HCT116 (cell line): Measurements from ENCODE around the gene ADGRB2. TPM values are rescaled to one million over a fixed set of nuclear protein-coding genes. Genes with fewer than 3 reads are reported as not detected.

Experiments
- ATAC-seq: fragments of 200-7000 bp; cut with Tn5 transposase; 2 replicates; pipeline ENCODE4 v1.9.1; 2020; ENCODE audit warnings: mild to moderate bottlenecking, moderate library complexity
- BruUV-seq: library from RNA; stranded (reverse); fragments of 400-500 nt; replicated peaks from 2 replicates; lab custom pipeline; 2021; lab: Mats Ljungman, UMichigan
- CTCF ChIA-PET: fragments of 300-600 bp; sonication (Branson Sonifier 250); formaldehyde crosslinking; loops from one replicate; lab custom pipeline; 2021; ENCODE audit warnings: antibody characterized with exemption; lab: Charles Lee
- POLR2A ChIA-PET: fragments of 300-600, 350-600 bp; sonication (Branson Sonifier 250); formaldehyde crosslinking; loops from one replicate; lab custom pipeline; 2021; ENCODE audit warnings: antibody characterized with exemption; lab: Charles Lee
- RAD21 ChIA-PET, 2 experiments: fragments of 300-600 bp; sonication (Branson Sonifier 250); formaldehyde crosslinking; loops; one replicate each; lab custom pipeline; 2023; ENCODE audit warnings: low total read pairs in 2 of 2; ENCODE audit not compliant: uncharacterized antibody in 2 of 2, unreplicated experiment in 2 of 2, low non-redundant PET in 1 of 2; lab: Charles Lee
- DNase-seq: peaks from one replicate; pipeline ENCODE4 v3.0.0-alpha.2; 2010; ENCODE audit warnings: low read depth, low spot score
- H2AFZ ChIP-seq: fragments of 200-600 bp; shearing (Covaris generic), sonication (generic); 2 replicates; pipeline ENCODE4 v1.6.1; 2017; ENCODE audit warnings: low read depth, mixed run types, mixed read lengths, antibody characterized with exemption, low read length; ENCODE audit not compliant: poor library complexity, severe bottlenecking
- H3K27ac ChIP-seq: 2 replicates; pipeline ENCODE4 v1.5.1; 2012; ENCODE audit warnings: low read depth, low read length
- H3K27me3 ChIP-seq: fragments of 200-600 bp; sonication (generic); 2 replicates; pipeline ENCODE4 v1.6.1; 2016; ENCODE audit warnings: mixed run types, low read length, mixed read lengths; ENCODE audit not compliant: insufficient read depth
- H3K36me3 ChIP-seq, 2 experiments: fragments of 200-500 bp in 1 of 2; fragments of 200-600 bp in 1 of 2; sonication (Bioruptor generic) in 1 of 2; sonication (generic) in 1 of 2; 2 replicates each; pipeline versions ENCODE4 v1.5.1 to v1.6.1; 2014 to 2016; ENCODE audit warnings: low read length in 2 of 2, inconsistent platforms in 1 of 2, mixed read lengths in 1 of 2, mixed run types in 1 of 2; ENCODE audit not compliant: insufficient read depth in 2 of 2, control insufficient read depth in 1 of 2
- H3K4me1 ChIP-seq, 2 experiments: fragments of 200-600 bp in 1 of 2; sonication (generic) in 1 of 2; 2 replicates each; pipeline versions ENCODE4 v1.5.1 to v1.6.1; 2012 to 2017; ENCODE audit warnings: low read length in 2 of 2, inconsistent platforms in 1 of 2, mild to moderate bottlenecking in 1 of 2, mixed read lengths in 1 of 2, mixed run types in 1 of 2, moderate library complexity in 1 of 2; ENCODE audit not compliant: insufficient read depth in 2 of 2, control insufficient read depth in 1 of 2
- H3K4me2 ChIP-seq: fragments of 200-600 bp; sonication (generic); 2 replicates; pipeline ENCODE4 v1.6.1; 2017; ENCODE audit warnings: mixed run types, low read length, mixed read lengths
- H3K4me3 ChIP-seq, 2 experiments: fragments of 200-600 bp in 1 of 2; sonication (generic) in 1 of 2; replicated peaks in 1 of 2; 2 replicates each; pipeline ENCODE4 v1.5.1; 2011 to 2016; ENCODE audit warnings: low read length in 2 of 2, control low read depth in 1 of 2, low read depth in 1 of 2, mild to moderate bottlenecking in 1 of 2, mixed read lengths in 1 of 2, mixed run types in 1 of 2
- H3K79me2 ChIP-seq: fragments of 200-600 bp; sonication (generic); 2 replicates; pipeline ENCODE4 v1.6.1; 2017; ENCODE audit warnings: mild to moderate bottlenecking, mixed run types, low read length, moderate library complexity, mixed read lengths; ENCODE audit not compliant: insufficient read depth
- H3K9ac ChIP-seq: fragments of 200-600 bp; sonication (generic); 2 replicates; pipeline ENCODE4 v1.6.1; 2016; ENCODE audit warnings: low read length, mixed read lengths
- H3K9me2 ChIP-seq: fragments of 200-600 bp; sonication (generic), shearing (Covaris generic); 2 replicates; pipeline ENCODE4 v1.6.1; 2017; ENCODE audit warnings: mixed run types, mild to moderate bottlenecking, moderate library complexity; ENCODE audit not compliant: insufficient read depth
- H3K9me3 ChIP-seq, 2 experiments: fragments of 200-500 bp in 1 of 2; fragments of 200-600 bp in 1 of 2; sonication (Bioruptor generic) in 1 of 2; sonication (generic) in 1 of 2; 2 replicates each; pipeline ENCODE4 v1.6.1; 2014 to 2017; ENCODE audit warnings: low read length in 2 of 2, mixed read lengths in 2 of 2, inconsistent platforms in 1 of 2, low read depth in 1 of 2, mild to moderate bottlenecking in 1 of 2, mixed run types in 1 of 2, moderate library complexity in 1 of 2; ENCODE audit not compliant: control insufficient read depth in 1 of 2, insufficient read depth in 1 of 2
- H4K20me1 ChIP-seq: fragments of 200-600 bp; sonication (generic), shearing (Covaris generic); 2 replicates; pipeline ENCODE4 v1.6.1; 2017; ENCODE audit warnings: mixed run types, mild to moderate bottlenecking, moderate library complexity; ENCODE audit not compliant: insufficient read depth
- CEBPB ChIP-seq: IDR thresholded peaks from 2 replicates; pipeline ENCODE4 v1.6.1; 2012; ENCODE audit warnings: low read depth
- CTCF ChIP-seq, 3 experiments: fragments of 200-600 bp in 1 of 3; sonication (generic) in 1 of 3; IDR thresholded peaks in 2 of 3; conservative IDR thresholded peaks in 1 of 3; 2 replicates each; pipeline ENCODE4 v1.5.1; 2012 to 2017; ENCODE audit warnings: low read depth in 2 of 3, low read length in 2 of 3, antibody characterized with exemption in 1 of 3, borderline replicate concordance in 1 of 3, control low read depth in 1 of 3, mild to moderate bottlenecking in 1 of 3, mixed read lengths in 1 of 3, mixed run types in 1 of 3, moderate library complexity in 1 of 3; ENCODE audit not compliant: insufficient read depth in 1 of 3
- EGR1 ChIP-seq: IDR thresholded peaks from 2 replicates; pipeline ENCODE4 v1.6.1; 2012; ENCODE audit warnings: low read depth
- ELF1 ChIP-seq: IDR thresholded peaks from 2 replicates; pipeline ENCODE4 v1.6.1; 2012; ENCODE audit warnings: low read depth, borderline replicate concordance
- EZH2 ChIP-seq: fragments of 200-600 bp; sonication (generic); IDR thresholded peaks from 2 replicates; pipeline ENCODE4 v1.6.1; 2017; ENCODE audit warnings: antibody characterized with exemption, mixed run types
- EZH2phosphoT487 ChIP-seq: fragments of 200-600 bp; IDR thresholded peaks from 2 replicates; pipeline ENCODE4 v1.6.1; 2018; ENCODE audit warnings: antibody characterized with exemption, borderline replicate concordance
- JUND ChIP-seq: IDR thresholded peaks from 2 replicates; pipeline ENCODE4 v1.6.1; 2012
- RAD21 ChIP-seq: IDR thresholded peaks from 2 replicates; pipeline ENCODE4 v1.6.1; 2012; ENCODE audit warnings: low read depth, mild to moderate bottlenecking
- SIN3A ChIP-seq: IDR thresholded peaks from 2 replicates; pipeline ENCODE4 v1.6.1; 2012; ENCODE audit warnings: low read depth
- SP1 ChIP-seq: IDR thresholded peaks from 2 replicates; pipeline ENCODE4 v1.6.1; 2012; ENCODE audit warnings: low read depth
- intact Hi-C: fragments of 100-400 bp; cut with micrococcal nuclease; formaldehyde crosslinking; loops from 2 replicates; pipeline ENCODE4 v1.10.0; 2022
- total RNA-seq: library from RNA; stranded (reverse); gene quantifications from one replicate; pipeline ENCODE4 v1.2.1, GENCODE V29; 2021; ENCODE audit not compliant: unreplicated experiment

The ADGRB2 gene
- total RNA-seq, 1 experiment from 2014 or later = 10.1 TPM

- no peaks in the 10 kb centered on the region for H3K9me3 ChIP-seq
- H3K79me2 ChIP-seq = no peaks in the 10 kb centered on the region
- TF ChIP-seq EGR1 = no peak
- no peak for TF ChIP-seq EZH2
- TF ChIP-seq CTCF (IDR thresholded peaks at IDR 0.05 in 2 of 3, conservative IDR thresholded peaks at IDR 0.05 in 1 of 3; ENCODE audit: borderline replicate concordance in 1 of 3, insufficient read depth in 1 of 3, low read depth in 2 of 3, low read length in 2 of 3) = no peak
- TF ChIP-seq EZH2phosphoT487 = no peak
- TF ChIP-seq SP1 = no peak
- no peak for TF ChIP-seq ELF1
- TF ChIP-seq SIN3A = no peak
- no peak for TF ChIP-seq JUND
- no peak for TF ChIP-seq CEBPB
- TF ChIP-seq RAD21 = no peak
- no peak for ATAC-seq
- H3K4me3 ChIP-seq = peak overlapping the region in 1 of 2 experiments; percentile 24; a peak in 1 of 4 replicates
- no peaks in the 10 kb centered on the region for H3K36me3 ChIP-seq
- H3K9ac ChIP-seq = no peak overlapping the region
- intact Hi-C loops = no loop called here
- peak overlapping the region; percentile 74 for H3K4me2 ChIP-seq
- ChIA-PET POLR2A (interaction anchor here (0.8 kb wide), 1 partner anchor 9 kb away, joined by 3 read pairs; no protein-coding TSS in a partner anchor), CTCF (interaction anchor here (0.6 to 2.4 kb wide), 4 partner anchors 9 to 166 kb away, joined by 3 to 8 read pairs (median 4); no protein-coding TSS in a partner anchor), RAD21 (no interaction called here)
- H2AFZ ChIP-seq = no peak overlapping the region
- H3K4me1 ChIP-seq = peaks cover 12 to 44% of the 10 kb centered on the region in 2 experiments
- BruUV-seq = no TSS peak
- peak overlapping the region; percentile 39; the same call in 1 of the 2 replicates for H3K27ac ChIP-seq
- H3K9me2 ChIP-seq = no peaks in the 10 kb centered on the region
- H4K20me1 ChIP-seq = no peaks in the 10 kb centered on the region
- no peaks in the 10 kb centered on the region for H3K27me3 ChIP-seq
- DNase-seq = no peak
These were observed 33.9 kb upstream of the ADGRB2 start for GRCh38 chr1:31798086-31798432.
